SH-SY5Y (cell line): ENCODE measurements around the gene LSR.

Experiments used
- GATA2 ChIP-seq: IDR thresholded peaks from 2 replicates; pipeline ENCODE4 v1.6.1; 2011; ENCODE audit warnings: mild to moderate bottlenecking, low read depth, low read length
- GATA3 ChIP-seq: IDR thresholded peaks from 2 replicates; pipeline ENCODE4 v1.6.1; 2011; ENCODE audit warnings: low read depth, mild to moderate bottlenecking, low read length, moderate library complexity

- TF ChIP-seq GATA2, result no peak
- TF ChIP-seq GATA3, result no peak
Observed at GRCh38 chr19:35270381-35270811, 21.6 kb downstream of the LSR start.
